ENCODE results near the gene ATP1B3. TPM values are rescaled to one million over a fixed set of nuclear protein-coding genes. Genes with fewer than 3 reads are reported as not detected.

ATP1B3 gene
- total RNA-seq, 1 experiment from 2014 or later, result 250 TPM

DNA sequence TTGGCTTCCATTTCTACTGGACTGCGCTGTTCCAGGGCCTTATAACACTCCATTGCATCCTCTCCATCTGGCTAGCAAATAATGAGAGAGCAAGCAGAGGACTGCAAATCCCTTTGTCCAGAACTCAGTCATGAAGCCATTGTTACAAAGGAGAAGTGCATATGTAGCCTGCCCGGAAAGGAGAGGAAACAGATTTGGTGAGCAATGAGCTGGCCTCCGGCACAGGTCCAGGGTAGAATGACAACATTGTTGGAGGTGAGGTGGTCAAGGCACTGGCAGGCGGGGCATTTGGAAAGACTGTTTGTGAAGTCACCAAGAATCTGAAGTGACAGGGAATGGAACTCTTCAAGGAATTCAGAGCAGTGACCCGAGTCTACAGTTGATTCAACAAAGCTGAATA is 25.0 kb upstream of the ATP1B3 start:
- H3K27me3 ChIP-seq (ENCODE audit: insufficient read depth, low read length), result no peaks in the 10 kb centered on the region
- TF ChIP-seq, protein P1, sequence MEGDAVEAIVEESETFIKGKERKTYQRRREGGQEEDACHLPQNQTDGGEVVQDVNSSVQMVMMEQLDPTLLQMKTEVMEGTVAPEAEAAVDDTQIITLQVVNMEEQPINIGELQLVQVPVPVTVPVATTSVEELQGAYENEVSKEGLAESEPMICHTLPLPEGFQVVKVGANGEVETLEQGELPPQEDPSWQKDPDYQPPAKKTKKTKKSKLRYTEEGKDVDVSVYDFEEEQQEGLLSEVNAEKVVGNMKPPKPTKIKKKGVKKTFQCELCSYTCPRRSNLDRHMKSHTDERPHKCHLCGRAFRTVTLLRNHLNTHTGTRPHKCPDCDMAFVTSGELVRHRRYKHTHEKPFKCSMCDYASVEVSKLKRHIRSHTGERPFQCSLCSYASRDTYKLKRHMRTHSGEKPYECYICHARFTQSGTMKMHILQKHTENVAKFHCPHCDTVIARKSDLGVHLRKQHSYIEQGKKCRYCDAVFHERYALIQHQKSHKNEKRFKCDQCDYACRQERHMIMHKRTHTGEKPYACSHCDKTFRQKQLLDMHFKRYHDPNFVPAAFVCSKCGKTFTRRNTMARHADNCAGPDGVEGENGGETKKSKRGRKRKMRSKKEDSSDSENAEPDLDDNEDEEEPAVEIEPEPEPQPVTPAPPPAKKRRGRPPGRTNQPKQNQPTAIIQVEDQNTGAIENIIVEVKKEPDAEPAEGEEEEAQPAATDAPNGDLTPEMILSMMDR (conservative IDR thresholded peaks at IDR 0.05), result no peak
- no peak overlapping the region for H3K4ac ChIP-seq (ENCODE audit: low read depth, low read length)
- no peak overlapping the region for H4K8ac ChIP-seq (replicated peaks; ENCODE audit: insufficient read length, low read depth, low read length)
- no peak overlapping the region for H2BK15ac ChIP-seq (ENCODE audit: low read depth, low read length)
- H3K9me3 ChIP-seq (ENCODE audit: control insufficient read depth, low read depth, low read length), result no peaks in the 10 kb centered on the region
- H4K5ac ChIP-seq (ENCODE audit: insufficient read length, low read depth, low read length), result no peak overlapping the region
- no peak overlapping the region for H2AK5ac ChIP-seq (ENCODE audit: insufficient read length, low read length)
- H3K23ac ChIP-seq (ENCODE audit: insufficient read length, low read depth, low read length), result no peak overlapping the region
- DNase-seq, result no peak
- H2BK20ac ChIP-seq (ENCODE audit: low read depth, low read length, poor library complexity, severe bottlenecking), result no peak overlapping the region
- H2BK12ac ChIP-seq (ENCODE audit: insufficient read length, low read depth, low read length), result no peak overlapping the region
- WGBS (ENCODE audit: extremely low coverage, insufficient read length, low lambda C conversion rate), result no CpG with 5 or more reads among the region's 5 CpGs
- Mint-ChIP-seq H3K4me1 (0 out of 4 replicates have a peak, but pooled peaks cover 0 to 3% of the 10 kb centered on the region in 2 experiments), H3K36me3 (ENCODE audit: insufficient read depth in 1 of 3, low read depth in 3 of 3) (no peaks in the 10 kb centered on the region; a peak in 1 of 7 replicates), H3K27me3 (ENCODE audit: low read depth) (peaks cover 2% of the 10 kb centered on the region), H3K4me3 (no peak overlapping the region), H3K9me3 (no peaks in the 10 kb centered on the region), H3K27ac (no peak overlapping the region; a peak in 1 of 7 replicates)
- H3K18ac ChIP-seq (ENCODE audit: insufficient read length, low read depth, low read length), result no peak overlapping the region
- H2BK5ac ChIP-seq (ENCODE audit: insufficient read length, low read length), result no peak overlapping the region
- no peaks in the 10 kb centered on the region for H3K79me2 ChIP-seq (ENCODE audit: insufficient read depth, low read length)
- H3K79me1 ChIP-seq (ENCODE audit: insufficient read depth, low read depth, low read length, poor library complexity, severe bottlenecking), result no peaks in the 10 kb centered on the region
- no peaks in the 10 kb centered on the region for H3K4me1 ChIP-seq (ENCODE audit: insufficient read depth, low read length)
- peak overlapping the region; percentile 22 for H3K9ac ChIP-seq (ENCODE audit: extremely low read depth, insufficient read length, low read length)
- H3K27ac ChIP-seq (ENCODE audit: insufficient read length, low read depth, low read length), result no peak overlapping the region
- no peak overlapping the region for H2AFZ ChIP-seq (ENCODE audit: low read length)
- H2BK120ac ChIP-seq (ENCODE audit: low read depth, low read length, poor library complexity, severe bottlenecking), result no peak overlapping the region
- H3K56ac ChIP-seq (ENCODE audit: insufficient read length, low read depth, low read length), result no peak overlapping the region
- no peak overlapping the region for H3T11ph ChIP-seq (ENCODE audit: low read length)
- no peak overlapping the region for H3K4me2 ChIP-seq (ENCODE audit: insufficient read depth, insufficient read length, low read length)
- H4K20me1 ChIP-seq (ENCODE audit: control insufficient read depth, insufficient read depth, insufficient read length), result no peaks in the 10 kb centered on the region
- no peak overlapping the region for H4K91ac ChIP-seq (ENCODE audit: insufficient read length, low read depth, low read length)
- no peak overlapping the region for H3K14ac ChIP-seq (ENCODE audit: insufficient read depth, low read length)
- H3K23me2 ChIP-seq (ENCODE audit: insufficient read length, low read depth, low read length, poor library complexity, severe bottlenecking), result no peaks in the 10 kb centered on the region

Data from H9 (cell line).